Endothelial cell (in vitro differentiated cells): ENCODE data around the gene HIVEP2. TPM values are rescaled to one million over a fixed set of nuclear protein-coding genes. Genes with fewer than 3 reads are reported as not detected.
A peak's percentile ranks its signal among the peaks of the same experiment; 100 is the strongest.

Experiments used
- DNase-seq: peaks from one replicate; pipeline ENCODE4 v3.0.0; 2021; ENCODE audit warnings: low spot score
- H3K27ac Mint-ChIP-seq: one replicate; pipeline ENCODE4 v1.8.0; 2021; ENCODE audit warnings: mixed read lengths, inconsistent platforms; ENCODE audit not compliant: unreplicated experiment
- H3K27me3 Mint-ChIP-seq: one replicate; pipeline ENCODE4 v1.8.0; 2021; ENCODE audit warnings: mild to moderate bottlenecking, moderate library complexity, mixed read lengths, inconsistent platforms; ENCODE audit not compliant: unreplicated experiment
- H3K36me3 Mint-ChIP-seq: one replicate; pipeline ENCODE4 v1.8.0; 2021; ENCODE audit warnings: mild to moderate bottlenecking, low read depth, mixed read lengths, inconsistent platforms; ENCODE audit not compliant: unreplicated experiment
- H3K4me1 Mint-ChIP-seq: one replicate; pipeline ENCODE4 v1.8.0; 2021; ENCODE audit warnings: mild to moderate bottlenecking, mixed read lengths, inconsistent platforms; ENCODE audit not compliant: unreplicated experiment
- H3K4me3 Mint-ChIP-seq: one replicate; pipeline ENCODE4 v1.8.0; 2021; ENCODE audit warnings: mild to moderate bottlenecking, mixed read lengths, inconsistent platforms; ENCODE audit not compliant: unreplicated experiment
- H3K9me3 Mint-ChIP-seq: one replicate; pipeline ENCODE4 v1.8.0; 2021; ENCODE audit warnings: mixed read lengths, inconsistent platforms; ENCODE audit not compliant: unreplicated experiment
- total RNA-seq: library from RNA; stranded (reverse); fragmentation: NEBNext Ultra II Directional; extraction: Animal tissue kit (Norgen Biotek cat#: 25700); gene quantifications from one replicate; pipeline ENCODE4 v1.2.1, GENCODE V29; 2021; ENCODE audit not compliant: unreplicated experiment
- TF ChIP-seq, protein P1 (sequence below): fragments of 200-600 bp; sonication (generic); IDR thresholded peaks from one replicate; pipeline ENCODE4 v1.5.0; 2021; ENCODE audit warnings: antibody characterized with exemption; ENCODE audit not compliant: unreplicated experiment

Gene HIVEP2
- total RNA-seq, 1 donor from 2014 or later: 15.6 TPM

GRCh38 chr6:142870787-142871415, 74.1 kb downstream of the HIVEP2 start:
- DNase-seq: no peak
- TF ChIP-seq, protein P1, sequence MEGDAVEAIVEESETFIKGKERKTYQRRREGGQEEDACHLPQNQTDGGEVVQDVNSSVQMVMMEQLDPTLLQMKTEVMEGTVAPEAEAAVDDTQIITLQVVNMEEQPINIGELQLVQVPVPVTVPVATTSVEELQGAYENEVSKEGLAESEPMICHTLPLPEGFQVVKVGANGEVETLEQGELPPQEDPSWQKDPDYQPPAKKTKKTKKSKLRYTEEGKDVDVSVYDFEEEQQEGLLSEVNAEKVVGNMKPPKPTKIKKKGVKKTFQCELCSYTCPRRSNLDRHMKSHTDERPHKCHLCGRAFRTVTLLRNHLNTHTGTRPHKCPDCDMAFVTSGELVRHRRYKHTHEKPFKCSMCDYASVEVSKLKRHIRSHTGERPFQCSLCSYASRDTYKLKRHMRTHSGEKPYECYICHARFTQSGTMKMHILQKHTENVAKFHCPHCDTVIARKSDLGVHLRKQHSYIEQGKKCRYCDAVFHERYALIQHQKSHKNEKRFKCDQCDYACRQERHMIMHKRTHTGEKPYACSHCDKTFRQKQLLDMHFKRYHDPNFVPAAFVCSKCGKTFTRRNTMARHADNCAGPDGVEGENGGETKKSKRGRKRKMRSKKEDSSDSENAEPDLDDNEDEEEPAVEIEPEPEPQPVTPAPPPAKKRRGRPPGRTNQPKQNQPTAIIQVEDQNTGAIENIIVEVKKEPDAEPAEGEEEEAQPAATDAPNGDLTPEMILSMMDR: no peak
- no peak overlapping the region for H3K27ac Mint-ChIP-seq
- H3K4me1 Mint-ChIP-seq: peaks cover 23% of the 10 kb centered on the region
- H3K4me3 Mint-ChIP-seq: no peak overlapping the region
- H3K9me3 Mint-ChIP-seq: no peaks in the 10 kb centered on the region
- no peaks in the 10 kb centered on the region for H3K27me3 Mint-ChIP-seq
- H3K36me3 Mint-ChIP-seq: no peaks in the 10 kb centered on the region

GRCh38 chr6:142868917-142869316, 76.1 kb downstream of the HIVEP2 start:
- H3K27me3 Mint-ChIP-seq: no peaks in the 10 kb centered on the region
- no peak overlapping the region for H3K4me3 Mint-ChIP-seq
- H3K36me3 Mint-ChIP-seq: no peaks in the 10 kb centered on the region
- H3K9me3 Mint-ChIP-seq: no peaks in the 10 kb centered on the region
- H3K27ac Mint-ChIP-seq: no peak overlapping the region
- H3K4me1 Mint-ChIP-seq: peaks cover 14% of the 10 kb centered on the region
- TF ChIP-seq, protein P1: peak; percentile 19
- DNase-seq: no peak

GRCh38 chr6:142867988-142868812, 76.8 kb downstream of the HIVEP2 start:
- H3K27ac Mint-ChIP-seq: no peak overlapping the region
- no peaks in the 10 kb centered on the region for H3K9me3 Mint-ChIP-seq
- no peaks in the 10 kb centered on the region for H3K27me3 Mint-ChIP-seq
- H3K4me1 Mint-ChIP-seq: peaks cover 11% of the 10 kb centered on the region
- H3K36me3 Mint-ChIP-seq: no peaks in the 10 kb centered on the region
- TF ChIP-seq, protein P1: no peak
- DNase-seq: no peak
- no peak overlapping the region for H3K4me3 Mint-ChIP-seq

DNA sequence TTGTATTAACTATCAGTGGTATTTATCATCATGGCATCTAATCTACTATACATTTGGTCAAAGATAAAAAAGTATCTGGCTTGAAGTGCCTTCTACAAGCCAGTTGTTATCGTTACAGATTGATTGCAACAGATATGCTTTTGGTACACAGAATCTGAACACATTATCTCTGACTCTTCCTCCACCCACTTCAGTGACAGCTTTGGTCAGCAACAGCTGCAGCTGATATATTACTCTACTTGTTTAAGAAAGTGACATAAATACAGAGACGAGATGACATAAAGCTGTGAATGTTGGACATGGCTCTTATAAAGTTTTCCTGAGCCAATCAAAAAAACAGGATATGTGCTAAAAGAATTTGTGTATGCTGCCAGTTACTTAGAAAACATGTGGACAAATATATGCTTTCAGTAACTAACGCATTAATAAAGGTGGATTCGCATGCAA, 77.6 kb downstream of the HIVEP2 start:
- DNase-seq: no peak
- H3K27ac Mint-ChIP-seq: no peak overlapping the region

More for the DNA sequence above, 77.6 kb downstream of the HIVEP2 start:
- Mint-ChIP-seq H3K27me3 (no peaks in the 10 kb centered on the region), H3K4me1 (peaks cover 6% of the 10 kb centered on the region), H3K9me3 (no peaks in the 10 kb centered on the region), H3K36me3 (no peaks in the 10 kb centered on the region), H3K4me3 (no peak overlapping the region)
- TF ChIP-seq, protein P1: no peak
